Osteoblast (primary cell): ENCODE measurements around the gene AJAP1. TPM values are rescaled to one million over a fixed set of nuclear protein-coding genes. Genes with fewer than 3 reads are reported as not detected.

Experiments used
- DNase-seq: peaks from one replicate; pipeline ENCODE4 v3.0.0; 2011; ENCODE audit warnings: low spot score, mixed read lengths; ENCODE audit not compliant: insufficient read length; ENCODE audit errors: missing footprints
- H2AFZ ChIP-seq: 2 replicates; pipeline ENCODE4 v1.6.0; 2011; ENCODE audit warnings: mild to moderate bottlenecking, low read length
- H3K27ac ChIP-seq: 2 replicates; pipeline ENCODE4 v1.5.1; 2011; ENCODE audit warnings: mild to moderate bottlenecking, low read depth, low read length, moderate library complexity
- H3K27me3 ChIP-seq: 2 replicates; pipeline ENCODE4 v1.6.0; 2012; ENCODE audit warnings: mild to moderate bottlenecking, control low read depth, inconsistent platforms, low read length, moderate library complexity; ENCODE audit not compliant: insufficient read depth
- H3K36me3 ChIP-seq: 2 replicates; pipeline ENCODE4 v1.5.1; 2011; ENCODE audit warnings: mild to moderate bottlenecking, low read length, control low read depth, moderate library complexity; ENCODE audit not compliant: insufficient read depth
- H3K4me1 ChIP-seq: 2 replicates; pipeline ENCODE4 v1.5.1; 2011; ENCODE audit warnings: mild to moderate bottlenecking, low read length, control low read depth, moderate library complexity; ENCODE audit not compliant: insufficient read depth
- H3K4me2 ChIP-seq: 2 replicates; pipeline ENCODE4 v1.6.0; 2011; ENCODE audit warnings: mild to moderate bottlenecking, low read length; ENCODE audit not compliant: insufficient read depth
- H3K4me3 ChIP-seq: fragments of 200-600 bp; sonication (generic); 3 replicates; pipeline ENCODE4 v1.5.1; 2012; ENCODE audit warnings: mild to moderate bottlenecking, low read length, inconsistent platforms; ENCODE audit not compliant: insufficient read depth
- H3K79me2 ChIP-seq: 2 replicates; pipeline ENCODE4 v1.6.0; 2012; ENCODE audit warnings: mild to moderate bottlenecking, low read length, control low read depth, inconsistent platforms; ENCODE audit not compliant: insufficient read depth
- H3K9me3 ChIP-seq: 2 replicates; pipeline ENCODE4 v1.5.1; 2011; ENCODE audit warnings: low read depth, low read length, control low read depth
- H4K20me1 ChIP-seq: 2 replicates; pipeline ENCODE4 v1.6.0; 2012; ENCODE audit warnings: mild to moderate bottlenecking, low read length, control low read depth; ENCODE audit not compliant: insufficient read depth
- total RNA-seq: library from RNA; depleted of rRNA; stranded (reverse); fragments of >200 nt; gene quantifications from 2 replicates; pipeline ENCODE4 v1.2.3, GENCODE V29; 2012
- TF ChIP-seq, protein P1 (sequence below): IDR thresholded peaks from 2 replicates; pipeline ENCODE4 v1.5.1; 2011; ENCODE audit warnings: mild to moderate bottlenecking, low read depth, low read length, moderate library complexity; ENCODE audit errors: extremely low read depth

The AJAP1 gene
- total RNA-seq, 1 donor = 1.1 TPM

DNA sequence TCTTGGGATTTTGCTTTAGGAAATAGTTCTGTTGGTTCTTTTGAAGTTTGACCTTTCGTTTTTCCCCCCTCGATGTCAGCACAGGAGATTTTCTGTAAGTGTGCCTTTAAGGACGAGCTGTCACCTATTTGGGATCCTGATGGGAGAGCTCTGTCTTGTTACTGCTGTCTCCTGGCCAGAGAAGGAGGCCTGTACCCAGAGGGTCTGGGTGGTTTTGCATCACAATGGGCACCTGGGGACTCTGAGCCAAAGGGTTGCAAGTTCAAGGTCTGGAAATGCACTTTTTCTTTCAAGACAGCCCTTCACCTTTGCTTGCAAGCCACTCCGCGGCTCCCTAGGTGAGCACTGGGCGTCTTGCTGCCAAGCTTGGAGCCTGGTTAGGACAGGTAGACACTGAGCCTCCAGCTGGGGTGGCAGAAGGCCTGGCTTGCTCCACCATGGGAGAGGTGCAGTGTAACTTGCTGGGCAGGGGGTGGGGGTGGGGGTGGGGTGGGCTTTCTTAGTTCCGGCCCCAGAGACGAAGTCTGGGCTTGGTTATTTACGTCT is 2.9 kb downstream of the AJAP1 start:
- Histone ChIP-seq H3K27ac (no peak overlapping the region), H3K4me1 (no peaks in the 10 kb centered on the region), H3K4me2 (no peak overlapping the region), H3K79me2 (no peaks in the 10 kb centered on the region), H3K27me3 (peaks cover 9% of the 10 kb centered on the region), H3K36me3 (no peaks in the 10 kb centered on the region), H3K4me3 (no peak overlapping the region), H3K9me3 (no peaks in the 10 kb centered on the region), H4K20me1 (no peaks in the 10 kb centered on the region), H2AFZ (no peak overlapping the region)
- TF ChIP-seq, protein P1, sequence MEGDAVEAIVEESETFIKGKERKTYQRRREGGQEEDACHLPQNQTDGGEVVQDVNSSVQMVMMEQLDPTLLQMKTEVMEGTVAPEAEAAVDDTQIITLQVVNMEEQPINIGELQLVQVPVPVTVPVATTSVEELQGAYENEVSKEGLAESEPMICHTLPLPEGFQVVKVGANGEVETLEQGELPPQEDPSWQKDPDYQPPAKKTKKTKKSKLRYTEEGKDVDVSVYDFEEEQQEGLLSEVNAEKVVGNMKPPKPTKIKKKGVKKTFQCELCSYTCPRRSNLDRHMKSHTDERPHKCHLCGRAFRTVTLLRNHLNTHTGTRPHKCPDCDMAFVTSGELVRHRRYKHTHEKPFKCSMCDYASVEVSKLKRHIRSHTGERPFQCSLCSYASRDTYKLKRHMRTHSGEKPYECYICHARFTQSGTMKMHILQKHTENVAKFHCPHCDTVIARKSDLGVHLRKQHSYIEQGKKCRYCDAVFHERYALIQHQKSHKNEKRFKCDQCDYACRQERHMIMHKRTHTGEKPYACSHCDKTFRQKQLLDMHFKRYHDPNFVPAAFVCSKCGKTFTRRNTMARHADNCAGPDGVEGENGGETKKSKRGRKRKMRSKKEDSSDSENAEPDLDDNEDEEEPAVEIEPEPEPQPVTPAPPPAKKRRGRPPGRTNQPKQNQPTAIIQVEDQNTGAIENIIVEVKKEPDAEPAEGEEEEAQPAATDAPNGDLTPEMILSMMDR = no peak
- peak; percentile 69 for DNase-seq

DNA sequence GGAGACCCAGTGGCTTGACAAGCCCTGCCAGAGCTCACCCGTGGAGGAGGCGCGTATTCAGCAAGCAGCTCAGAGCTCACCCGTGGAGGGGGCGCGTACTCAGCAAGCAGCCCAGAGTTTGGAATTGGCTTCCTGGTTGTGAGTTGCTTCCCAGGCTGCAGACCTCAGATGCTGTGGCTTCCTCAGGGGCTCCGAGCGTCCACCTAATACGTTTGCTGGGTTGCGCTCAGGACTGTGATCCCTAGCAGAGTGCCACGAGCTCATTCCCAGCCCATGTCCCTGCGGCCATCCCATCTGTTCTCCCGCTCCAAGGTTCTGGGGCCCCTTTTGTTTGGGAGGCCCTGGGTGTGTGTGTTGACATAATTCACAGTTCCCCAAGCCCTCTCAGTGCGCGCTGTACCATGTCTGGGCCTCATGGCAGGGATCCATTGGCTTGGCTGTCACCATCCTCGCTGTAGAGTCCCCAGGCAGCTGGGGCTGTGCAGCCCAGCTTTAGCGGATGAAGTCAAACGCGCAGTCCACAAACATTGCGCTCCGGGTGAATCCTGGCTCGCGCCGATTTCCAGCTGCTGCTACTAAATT is 3.6 kb downstream of the AJAP1 start:
- H3K4me3 ChIP-seq = no peak overlapping the region
- H3K79me2 ChIP-seq = no peaks in the 10 kb centered on the region
- TF ChIP-seq, protein P1 = no peak
- H3K4me1 ChIP-seq = no peaks in the 10 kb centered on the region
- peaks cover 7% of the 10 kb centered on the region for H3K27me3 ChIP-seq
- no peaks in the 10 kb centered on the region for H3K9me3 ChIP-seq
- no peaks in the 10 kb centered on the region for H4K20me1 ChIP-seq
- no peak overlapping the region for H3K27ac ChIP-seq
- H2AFZ ChIP-seq = no peak overlapping the region
- no peak overlapping the region for H3K4me2 ChIP-seq
- peak; percentile 66 for DNase-seq
- no peaks in the 10 kb centered on the region for H3K36me3 ChIP-seq

DNA sequence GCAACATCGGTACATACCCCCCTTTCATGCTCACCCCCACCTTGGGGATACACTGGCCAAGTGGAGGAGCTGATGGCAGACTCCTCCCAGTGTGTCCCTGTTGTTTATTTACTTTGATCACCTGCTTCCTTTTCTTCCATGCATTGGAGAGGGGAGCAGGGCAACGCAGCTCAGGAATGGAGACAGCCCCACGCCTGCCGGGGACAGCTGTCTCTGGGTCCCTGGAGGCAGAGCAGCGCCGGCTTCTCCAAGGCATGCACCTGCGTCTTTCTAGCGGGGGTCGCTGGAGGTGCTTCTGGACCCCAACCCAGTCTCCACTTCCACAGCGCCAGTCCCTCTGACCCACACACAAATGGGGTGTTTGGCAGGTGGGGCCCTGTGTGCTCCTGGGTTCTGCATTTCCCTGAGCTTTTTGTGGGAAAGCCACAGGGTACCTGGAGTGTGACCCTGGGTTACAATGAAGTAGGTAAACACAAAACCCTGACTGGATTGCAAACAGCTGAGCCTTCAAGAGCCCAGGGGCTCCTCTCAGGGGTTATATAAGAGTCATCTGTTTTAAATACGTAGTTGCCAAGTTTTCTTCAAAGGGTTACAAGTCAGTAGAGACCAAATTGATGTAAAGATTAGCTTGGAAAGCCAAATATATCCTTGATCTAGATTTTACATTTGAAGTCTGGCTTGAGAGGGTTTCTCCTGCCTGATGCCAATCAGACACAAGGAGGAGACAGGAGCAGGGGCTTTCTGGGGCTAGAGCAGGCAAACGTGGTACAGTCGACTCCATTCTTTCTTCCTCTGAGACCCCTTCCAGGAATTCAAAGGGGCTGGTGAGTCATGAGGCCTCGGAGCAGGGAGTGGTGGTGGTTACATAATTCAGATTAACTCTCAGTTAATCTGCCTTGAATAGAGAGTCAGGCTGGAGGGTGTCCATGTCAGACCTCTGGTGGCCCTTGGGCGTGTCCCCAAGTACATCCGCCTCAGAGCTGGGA is 4.5 kb downstream of the AJAP1 start:
- no peak overlapping the region for H3K4me2 ChIP-seq
- H3K79me2 ChIP-seq = no peaks in the 10 kb centered on the region
- no peaks in the 10 kb centered on the region for H3K4me1 ChIP-seq
- no peaks in the 10 kb centered on the region for H3K27me3 ChIP-seq
- TF ChIP-seq, protein P1 = no peak
- no peaks in the 10 kb centered on the region for H3K36me3 ChIP-seq
- H3K9me3 ChIP-seq = no peaks in the 10 kb centered on the region
- no peak overlapping the region for H3K4me3 ChIP-seq
- H3K27ac ChIP-seq = no peak overlapping the region
- no peaks in the 10 kb centered on the region for H4K20me1 ChIP-seq
- peak; percentile 46 for DNase-seq
- no peak overlapping the region for H2AFZ ChIP-seq
